ENCODE data around the gene MPND. TPM values are rescaled to one million over a fixed set of nuclear protein-coding genes. Genes with fewer than 3 reads are reported as not detected.

MPND gene
- total RNA-seq, 1 experiment from 2014 or later: 37.0 TPM

GRCh38 chr19:4385291-4386040, 42.1 kb downstream of the MPND start:
- Mint-ChIP-seq H3K4me1 (peaks cover 12 to 28% of the 10 kb centered on the region in 2 experiments), H3K27ac (no peak overlapping the region; a peak in 1 of 7 replicates), H3K27me3 (ENCODE audit: low read depth) (no peaks in the 10 kb centered on the region), H3K36me3 (ENCODE audit: insufficient read depth in 1 of 3, low read depth in 3 of 3) (peaks cover 3 to 14% (median 5%) of the 10 kb centered on the region in 3 experiments; a peak in 5 of 7 replicates), H3K9me3 (no peaks in the 10 kb centered on the region), H3K4me3 (no peak overlapping the region)
- DNase-seq: no peak
- Histone ChIP-seq H3K27me3 (ENCODE audit: insufficient read depth, low read length) (no peaks in the 10 kb centered on the region), H3K4me1 (ENCODE audit: insufficient read depth, low read length) (no peaks in the 10 kb centered on the region; the same call in 1 of the 2 replicates), H4K20me1 (ENCODE audit: control insufficient read depth, insufficient read depth, insufficient read length) (no peaks in the 10 kb centered on the region), H2AK5ac (ENCODE audit: insufficient read length, low read length) (no peak overlapping the region), H3K27ac (ENCODE audit: insufficient read length, low read depth, low read length) (no peak overlapping the region), H4K91ac (ENCODE audit: insufficient read length, low read depth, low read length) (no peak overlapping the region), H2BK15ac (ENCODE audit: low read depth, low read length) (no peak overlapping the region), H3K9me3 (ENCODE audit: control insufficient read depth, low read depth, low read length) (no peaks in the 10 kb centered on the region), H2BK20ac (ENCODE audit: low read depth, low read length, poor library complexity, severe bottlenecking) (no peak overlapping the region), H3T11ph (ENCODE audit: low read length) (no peak overlapping the region), H3K23ac (ENCODE audit: insufficient read length, low read depth, low read length) (no peak overlapping the region), H3K79me1 (ENCODE audit: insufficient read depth, low read depth, low read length, poor library complexity, severe bottlenecking) (no peaks in the 10 kb centered on the region), H4K5ac (ENCODE audit: insufficient read length, low read depth, low read length) (no peak overlapping the region), H3K23me2 (ENCODE audit: insufficient read length, low read depth, low read length, poor library complexity, severe bottlenecking) (no peaks in the 10 kb centered on the region), H4K8ac (replicated peaks; ENCODE audit: insufficient read length, low read depth, low read length) (no peak overlapping the region), H2BK120ac (ENCODE audit: low read depth, low read length, poor library complexity, severe bottlenecking) (no peak overlapping the region), H3K14ac (ENCODE audit: insufficient read depth, low read length) (no peak overlapping the region), H2BK5ac (ENCODE audit: insufficient read length, low read length) (no peak overlapping the region), H2BK12ac (ENCODE audit: insufficient read length, low read depth, low read length) (no peak overlapping the region), H3K9ac (ENCODE audit: extremely low read depth, insufficient read length, low read length) (no peak overlapping the region), H3K79me2 (ENCODE audit: insufficient read depth, low read length) (peaks cover 12% of the 10 kb centered on the region; the same call in 1 of the 2 replicates), H3K56ac (ENCODE audit: insufficient read length, low read depth, low read length) (no peak overlapping the region), H2AFZ (ENCODE audit: low read length) (no peak overlapping the region), H3K18ac (ENCODE audit: insufficient read length, low read depth, low read length) (no peak overlapping the region), H3K4ac (ENCODE audit: low read depth, low read length) (no peak overlapping the region), H3K4me2 (ENCODE audit: insufficient read depth, insufficient read length, low read length) (no peak overlapping the region)
- TF ChIP-seq CTCF (conservative IDR thresholded peaks at IDR 0.05): no peak
- WGBS (ENCODE audit: extremely low coverage, insufficient read length, low lambda C conversion rate): no CpG with 5 or more reads among the region's 15 CpGs

Data from H9 (cell line).